HEK293 (cell line): Measurements from ENCODE around the gene HOGA1.
A peak's percentile ranks its signal among the peaks of the same experiment; 100 is the strongest.

Experiments
- CTCF ChIA-PET: fragments of 350-600 bp; formaldehyde crosslinking; extraction: SDS; loops from one replicate; lab custom pipeline; 2021; ENCODE audit warnings: antibody characterized with exemption; lab: Yijun Ruan, JAX
- POLR2A ChIA-PET: fragments of 300-600 bp; formaldehyde crosslinking; extraction: SDS; loops from one replicate; lab custom pipeline; 2020; ENCODE audit warnings: antibody characterized with exemption, inconsistent platforms; lab: Yijun Ruan, JAX
- H3K27ac ChIP-seq: fragments of 200-500 bp; sonication (Bioruptor generic); 2 replicates; pipeline ENCODE4 v1.5.1; 2014; ENCODE audit warnings: low read depth, low read length, control low read depth, inconsistent platforms; ENCODE audit errors: extremely low read depth
- H3K36me3 ChIP-seq, 2 experiments: fragments of 200-500 bp in 1 of 2; sonication (Bioruptor generic) in 1 of 2; 1 replicate in 1 of 2; 2 replicates in 1 of 2; pipeline ENCODE4 v1.5.1; 2014 to 2017; ENCODE audit warnings: inconsistent platforms in 2 of 2, low read length in 2 of 2; ENCODE audit not compliant: control insufficient read depth in 2 of 2, insufficient read depth in 1 of 2
- H3K4me1 ChIP-seq: fragments of 200-500 bp; sonication (Bioruptor generic); 2 replicates; pipeline ENCODE4 v1.5.1; 2014; ENCODE audit warnings: mild to moderate bottlenecking, low read length, inconsistent platforms; ENCODE audit not compliant: control insufficient read depth, insufficient read depth
- H3K4me3 ChIP-seq: 2 replicates; pipeline ENCODE4 v1.5.1; 2011; ENCODE audit warnings: low read depth, mild to moderate bottlenecking, control low read depth, low read length, moderate library complexity
- H3K9me3 ChIP-seq: fragments of 200-500 bp; sonication (Bioruptor generic); 2 replicates; pipeline ENCODE4 v1.5.1; 2014; ENCODE audit warnings: low read depth, low read length, inconsistent platforms; ENCODE audit not compliant: control insufficient read depth, insufficient read depth
- CTCF ChIP-seq: fragments of 450-650 bp; formaldehyde crosslinking; IDR thresholded peaks from 2 replicates; pipeline ENCODE4 v1.5.1; 2016; ENCODE audit warnings: missing biosample characterization, missing genetic modification characterization
- GFI1B ChIP-seq: fragments of 450-650 bp; formaldehyde crosslinking; IDR thresholded peaks from 2 replicates; pipeline ENCODE4 v1.5.1; 2016; ENCODE audit warnings: missing biosample characterization, missing genetic modification characterization
- KLF1 ChIP-seq: fragments of 450-650 bp; formaldehyde crosslinking; IDR thresholded peaks from 2 replicates; pipeline ENCODE4 v1.5.1; 2016; ENCODE audit warnings: missing biosample characterization, missing genetic modification characterization
- KLF16 ChIP-seq: fragments of 450-650 bp; formaldehyde crosslinking; IDR thresholded peaks from 2 replicates; pipeline ENCODE4 v1.5.1; 2017; ENCODE audit warnings: missing biosample characterization, missing genetic modification characterization
- SALL2 ChIP-seq: fragments of 450-650 bp; formaldehyde crosslinking; IDR thresholded peaks from 2 replicates; pipeline ENCODE4 v1.5.0; 2017; ENCODE audit warnings: missing biosample characterization, mild to moderate bottlenecking, missing genetic modification characterization, borderline replicate concordance
- TRIM28 ChIP-seq: IDR thresholded peaks from 2 replicates; pipeline ENCODE4 v1.6.1; 2011; ENCODE audit warnings: low read length, control low read depth, borderline replicate concordance
- WT1 ChIP-seq: fragments of 450-650 bp; formaldehyde crosslinking; IDR thresholded peaks from 2 replicates; pipeline ENCODE4 v1.5.1; 2016; ENCODE audit warnings: missing biosample characterization, missing genetic modification characterization
- YY2 ChIP-seq: fragments of 450-650 bp; formaldehyde crosslinking; IDR thresholded peaks from 2 replicates; pipeline ENCODE4 v1.5.1; 2016; ENCODE audit warnings: missing biosample characterization, missing genetic modification characterization
- ZFHX2 ChIP-seq: fragments of 450-650 bp; formaldehyde crosslinking; conservative IDR thresholded peaks from 2 replicates; pipeline ENCODE4 v1.5.1; 2016; ENCODE audit warnings: missing biosample characterization, missing genetic modification characterization
- ZFP41 ChIP-seq: fragments of 450-650 bp; formaldehyde crosslinking; IDR thresholded peaks from 2 replicates; pipeline ENCODE4 v1.5.1; 2016; ENCODE audit warnings: missing biosample characterization, missing genetic modification characterization, borderline replicate concordance
- ZFP69B ChIP-seq: fragments of 450-650 bp; formaldehyde crosslinking; IDR thresholded peaks from 2 replicates; pipeline ENCODE4 v1.5.1; 2016; ENCODE audit warnings: missing biosample characterization, missing genetic modification characterization
- ZIC2 ChIP-seq: fragments of 450-650 bp; formaldehyde crosslinking; IDR thresholded peaks from 2 replicates; pipeline ENCODE4 v1.5.1; 2016; ENCODE audit warnings: missing biosample characterization, missing genetic modification characterization
- ZNF16 ChIP-seq: fragments of 450-650 bp; formaldehyde crosslinking; IDR thresholded peaks from 2 replicates; pipeline ENCODE4 v1.5.1; 2016; ENCODE audit warnings: low read depth, missing biosample characterization, missing genetic modification characterization
- ZNF18 ChIP-seq: fragments of 450-650 bp; formaldehyde crosslinking; IDR thresholded peaks from 2 replicates; pipeline ENCODE4 v1.5.1; 2016; ENCODE audit warnings: missing biosample characterization, missing genetic modification characterization
- ZNF2 ChIP-seq: fragments of 450-650 bp; formaldehyde crosslinking; IDR thresholded peaks from 2 replicates; pipeline ENCODE4 v1.5.1; 2016; ENCODE audit warnings: missing biosample characterization, missing genetic modification characterization
- ZNF292 ChIP-seq: fragments of 450-650 bp; formaldehyde crosslinking; IDR thresholded peaks from 2 replicates; pipeline ENCODE4 v1.5.1; 2016; ENCODE audit warnings: low read depth, missing biosample characterization, missing genetic modification characterization, borderline replicate concordance
- ZNF335 ChIP-seq: fragments of 450-650 bp; formaldehyde crosslinking; conservative IDR thresholded peaks from 2 replicates; pipeline ENCODE4 v1.5.1; 2016; ENCODE audit warnings: missing biosample characterization, missing genetic modification characterization
- ZNF341 ChIP-seq: fragments of 450-650 bp; formaldehyde crosslinking; IDR thresholded peaks from 2 replicates; pipeline ENCODE4; 2016; ENCODE audit warnings: low read depth, missing biosample characterization, missing genetic modification characterization
- ZNF394 ChIP-seq: fragments of 450-650 bp; formaldehyde crosslinking; IDR thresholded peaks from 2 replicates; pipeline ENCODE4 v1.5.1; 2016; ENCODE audit warnings: missing biosample characterization, missing genetic modification characterization, mild to moderate bottlenecking, moderate library complexity, borderline replicate concordance
- ZNF433 ChIP-seq: fragments of 450-650 bp; formaldehyde crosslinking; IDR thresholded peaks from 2 replicates; pipeline ENCODE4 v1.5.1; 2016; ENCODE audit warnings: missing biosample characterization, missing genetic modification characterization, low read depth
- ZNF560 ChIP-seq: fragments of 450-650 bp; formaldehyde crosslinking; IDR thresholded peaks from 2 replicates; pipeline ENCODE4 v1.5.1; 2017; ENCODE audit warnings: missing biosample characterization, missing genetic modification characterization, borderline replicate concordance
- ZNF596 ChIP-seq: fragments of 450-650 bp; IDR thresholded peaks from 2 replicates; pipeline ENCODE4 v1.5.0; 2018; ENCODE audit warnings: missing biosample characterization, mild to moderate bottlenecking, missing genetic modification characterization, moderate library complexity
- ZNF629 ChIP-seq: fragments of 450-650 bp; formaldehyde crosslinking; IDR thresholded peaks from 2 replicates; pipeline ENCODE4 v1.5.1; 2017; ENCODE audit warnings: missing biosample characterization, missing genetic modification characterization
- ZNF660 ChIP-seq: fragments of 450-650 bp; IDR thresholded peaks from 2 replicates; pipeline ENCODE4 v1.5.1; 2018; ENCODE audit warnings: missing biosample characterization, mild to moderate bottlenecking, missing genetic modification characterization
- ZNF76 ChIP-seq: fragments of 450-650 bp; formaldehyde crosslinking; IDR thresholded peaks from 2 replicates; pipeline ENCODE4; 2016; ENCODE audit warnings: low read depth, missing biosample characterization, missing genetic modification characterization, borderline replicate concordance
- ZNF777 ChIP-seq: fragments of 450-650 bp; formaldehyde crosslinking; IDR thresholded peaks from 2 replicates; pipeline ENCODE4 v1.5.1; 2017; ENCODE audit warnings: missing biosample characterization, missing genetic modification characterization, borderline replicate concordance
- ZNF837 ChIP-seq: fragments of 450-650 bp; formaldehyde crosslinking; IDR thresholded peaks from 2 replicates; pipeline ENCODE4 v1.5.1; 2016; ENCODE audit warnings: missing biosample characterization, missing genetic modification characterization
- ZXDB ChIP-seq: fragments of 450-650 bp; formaldehyde crosslinking; IDR thresholded peaks from 2 replicates; pipeline ENCODE4 v1.5.1; 2016; ENCODE audit warnings: missing biosample characterization, missing genetic modification characterization
- TF ChIP-seq, protein P1 (sequence below): fragments of 450-650 bp; formaldehyde crosslinking; IDR thresholded peaks from 2 replicates; pipeline ENCODE4 v1.5.1; 2016; ENCODE audit warnings: missing biosample characterization, missing genetic modification characterization

HOGA1 gene

DNA sequence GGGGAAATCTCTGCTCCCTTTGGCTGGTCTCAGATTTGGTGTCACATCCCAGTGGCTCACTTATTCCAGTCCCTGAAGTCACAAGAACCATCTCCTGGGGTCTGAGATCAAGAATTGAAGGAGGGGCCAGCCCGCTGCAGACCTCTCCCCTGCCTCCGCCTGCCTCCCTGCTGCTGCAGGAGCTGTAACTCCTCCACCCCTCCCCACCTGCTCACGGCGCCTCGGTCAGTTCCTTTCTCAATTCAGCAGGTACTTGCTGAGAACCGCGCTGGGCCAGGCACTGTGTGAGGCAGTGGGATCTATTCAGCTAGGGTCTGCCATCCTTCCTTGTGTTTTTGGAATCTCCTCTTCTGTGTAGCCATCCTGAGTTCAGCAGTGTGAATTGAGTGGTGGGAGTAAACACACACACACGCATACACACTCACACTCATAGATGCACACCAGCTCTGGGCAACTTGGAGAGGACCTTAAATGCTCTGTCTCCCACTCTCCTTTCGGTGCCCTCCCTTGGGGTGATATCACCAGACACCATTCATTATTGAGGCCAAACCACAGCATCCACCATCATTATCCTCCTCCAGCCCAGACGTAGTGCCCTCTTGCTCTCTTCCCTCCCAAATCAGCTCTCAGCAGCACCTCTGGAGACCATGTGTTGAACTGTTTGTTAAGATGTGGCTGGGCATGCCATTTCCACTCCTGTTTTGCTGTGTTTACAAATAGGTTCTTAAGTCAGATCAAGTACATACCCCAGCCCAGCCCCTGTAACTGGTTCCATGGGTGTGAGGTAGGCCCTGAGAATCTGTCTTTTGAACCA is 33.6 kb upstream of the HOGA1 start (continued):
- TF ChIP-seq CTCF (tag by site-specific recombination) (0 out of 2 replicates have a peak, but pooled peaks have one; percentile 6), ZNF777 (tag by site-specific recombination) (no peak), TRIM28 (0 out of 2 replicates have a peak, but pooled peaks have one; percentile 9), ZNF596 (no peak), ZIC2 (tag by site-specific recombination) (peak; percentile 52), ZNF433 (tag by site-specific recombination) (no peak), WT1 (tag by site-specific recombination) (0 out of 2 replicates have a peak, but pooled peaks have one; percentile 8), GFI1B (tag by site-specific recombination) (no peak), ZNF76 (no peak), ZXDB (tag by site-specific recombination) (no peak), ZNF18 (peak; percentile 96), ZNF660 (tag by site-specific recombination) (no peak), ZNF16 (tag by site-specific recombination) (no peak), ZFP69B (tag by site-specific recombination) (no peak), KLF1 (tag by site-specific recombination) (peak; percentile 42; the same call in 1 of the 2 replicates), ZNF335 (tag by site-specific recombination) (no peak), ZNF2 (no peak), ZNF341 (tag by site-specific recombination) (0 out of 2 replicates have a peak, but pooled peaks have one; percentile 12)
- TF ChIP-seq, protein P1, sequence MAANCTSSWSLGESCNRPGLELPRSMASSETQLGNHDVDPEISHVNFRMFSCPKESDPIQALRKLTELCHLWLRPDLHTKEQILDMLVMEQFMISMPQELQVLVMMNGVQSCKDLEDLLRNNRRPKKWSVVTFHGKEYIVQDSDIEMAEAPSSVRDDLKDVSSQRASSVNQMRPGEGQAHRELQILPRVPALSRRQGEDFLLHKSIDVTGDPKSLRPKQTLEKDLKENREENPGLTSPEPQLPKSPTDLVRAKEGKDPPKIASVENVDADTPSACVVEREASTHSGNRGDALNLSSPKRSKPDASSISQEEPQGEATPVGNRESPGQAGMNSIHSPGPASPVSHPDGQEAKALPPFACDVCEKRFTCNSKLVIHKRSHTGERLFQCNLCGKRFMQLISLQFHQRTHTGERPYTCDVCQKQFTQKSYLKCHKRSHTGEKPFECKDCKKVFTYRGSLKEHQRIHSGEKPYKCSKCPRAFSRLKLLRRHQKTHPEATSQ (tag by site-specific recombination): no peak

GRCh38 chr10:97551271-97551670 is 32.9 kb upstream of the HOGA1 start:
- ChIA-PET CTCF (interaction anchor here (1.0 to 8.7 kb wide), 7 partner anchors 12 to 116 kb away, joined by 3 to 81 read pairs (median 4); no protein-coding TSS in a partner anchor), POLR2A (interaction anchor here (0.7 kb wide), 1 partner anchor 136 kb away, joined by 3 read pairs; no protein-coding TSS in a partner anchor)
- no peaks in the 10 kb centered on the region for H3K9me3 ChIP-seq
- no peak for TF ChIP-seq ZNF837
- no peak for TF ChIP-seq SALL2 (tag by site-specific recombination)
- TF ChIP-seq ZFP69B (tag by site-specific recombination): no peak
- no peak for TF ChIP-seq ZNF629 (tag by site-specific recombination)
- no peak for TF ChIP-seq ZNF292 (tag by site-specific recombination)
- TF ChIP-seq KLF16 (tag by site-specific recombination): no peak
- TF ChIP-seq ZFP41: no peak
- no peak for TF ChIP-seq YY2 (tag by site-specific recombination)
- TF ChIP-seq ZIC2 (tag by site-specific recombination): no peak
- no peak for TF ChIP-seq ZFHX2 (tag by site-specific recombination)
- no peak for TF ChIP-seq ZNF394 (tag by site-specific recombination)
- TF ChIP-seq ZNF560: no peak
- H3K4me1 ChIP-seq: peaks cover 6% of the 10 kb centered on the region; the same call in 1 of the 2 replicates
- no peaks in the 10 kb centered on the region for H3K36me3 ChIP-seq
- H3K27ac ChIP-seq: no peak overlapping the region
- H3K4me3 ChIP-seq: no peak overlapping the region
